Brain microvascular endothelial cell (primary cell): Measurements from ENCODE around the gene TNC.

Experiments
- DNase-seq: peaks from one replicate; pipeline ENCODE4 v3.0.0-alpha.2; 2020
- H3K27ac ChIP-seq: fragments of 250-450 bp; sonication (Bioruptor Pico); 2 replicates; pipeline ENCODE4 v1.5.1; 2020; ENCODE audit warnings: mild to moderate bottlenecking, moderate library complexity
- H3K27me3 ChIP-seq: fragments of 250-450 bp; sonication (Bioruptor Pico); replicated peaks from 2 replicates; pipeline ENCODE4 v1.5.1; 2020; ENCODE audit warnings: mild to moderate bottlenecking
- H3K36me3 ChIP-seq: fragments of 250-450 bp; sonication (Bioruptor Pico); replicated peaks from 2 replicates; pipeline ENCODE4 v1.5.1; 2020; ENCODE audit warnings: mild to moderate bottlenecking
- H3K4me3 ChIP-seq: 2 replicates; pipeline ENCODE4 v1.5.1; 2011; ENCODE audit warnings: low read depth, mild to moderate bottlenecking, control low read depth, low read length, moderate library complexity
- in situ Hi-C: cut with HindIII; loops from 2 replicates; pipeline ENCODE4 v1.10.0; 2017; ENCODE audit warnings: low sequenced_read_pairs, low pct_ligation_motif_present
- TF ChIP-seq, protein P1 (sequence below): IDR thresholded peaks from 2 replicates; pipeline ENCODE4 v1.5.1; 2011; ENCODE audit warnings: low read depth, mild to moderate bottlenecking, moderate library complexity, low read length, control low read depth, inconsistent platforms; ENCODE audit errors: missing control alignments

TNC gene

DNA sequence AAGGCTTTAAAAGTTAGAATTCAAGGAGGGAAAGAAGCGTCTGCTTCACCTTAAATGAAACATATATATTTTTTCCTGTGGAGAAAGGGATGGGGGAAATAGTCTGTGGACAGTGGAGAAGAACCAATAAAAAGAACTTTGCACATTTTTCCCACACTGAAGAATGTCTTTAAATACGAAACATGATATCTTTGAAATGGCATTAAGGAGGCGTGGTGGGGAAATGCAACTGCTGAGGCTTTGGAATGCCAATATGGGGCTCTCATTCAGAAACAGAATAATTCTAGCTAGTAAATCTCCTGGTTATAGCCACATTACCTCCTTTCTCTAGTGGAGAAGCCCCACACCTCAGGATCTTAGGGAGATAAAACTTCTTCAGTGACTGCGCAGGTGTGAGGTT lies 46.8 kb downstream of the TNC start:
- Histone ChIP-seq H3K4me3 (no peak overlapping the region), H3K27ac (no peak overlapping the region), H3K36me3 (no peaks in the 10 kb centered on the region), H3K27me3 (no peaks in the 10 kb centered on the region)
- in situ Hi-C loops = no loop called here
- DNase-seq = no peak
- TF ChIP-seq, protein P1, sequence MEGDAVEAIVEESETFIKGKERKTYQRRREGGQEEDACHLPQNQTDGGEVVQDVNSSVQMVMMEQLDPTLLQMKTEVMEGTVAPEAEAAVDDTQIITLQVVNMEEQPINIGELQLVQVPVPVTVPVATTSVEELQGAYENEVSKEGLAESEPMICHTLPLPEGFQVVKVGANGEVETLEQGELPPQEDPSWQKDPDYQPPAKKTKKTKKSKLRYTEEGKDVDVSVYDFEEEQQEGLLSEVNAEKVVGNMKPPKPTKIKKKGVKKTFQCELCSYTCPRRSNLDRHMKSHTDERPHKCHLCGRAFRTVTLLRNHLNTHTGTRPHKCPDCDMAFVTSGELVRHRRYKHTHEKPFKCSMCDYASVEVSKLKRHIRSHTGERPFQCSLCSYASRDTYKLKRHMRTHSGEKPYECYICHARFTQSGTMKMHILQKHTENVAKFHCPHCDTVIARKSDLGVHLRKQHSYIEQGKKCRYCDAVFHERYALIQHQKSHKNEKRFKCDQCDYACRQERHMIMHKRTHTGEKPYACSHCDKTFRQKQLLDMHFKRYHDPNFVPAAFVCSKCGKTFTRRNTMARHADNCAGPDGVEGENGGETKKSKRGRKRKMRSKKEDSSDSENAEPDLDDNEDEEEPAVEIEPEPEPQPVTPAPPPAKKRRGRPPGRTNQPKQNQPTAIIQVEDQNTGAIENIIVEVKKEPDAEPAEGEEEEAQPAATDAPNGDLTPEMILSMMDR = no peak

- no peak for DNase-seq
- no peaks in the 10 kb centered on the region for H3K27me3 ChIP-seq
- no peak overlapping the region for H3K27ac ChIP-seq
- H3K4me3 ChIP-seq = no peak overlapping the region
- in situ Hi-C loops = no loop called here
- TF ChIP-seq, protein P1 = no peak
- no peaks in the 10 kb centered on the region for H3K36me3 ChIP-seq
These were observed 48.2 kb downstream of the TNC start for GRCh38 chr9:115069771-115070170.

DNA sequence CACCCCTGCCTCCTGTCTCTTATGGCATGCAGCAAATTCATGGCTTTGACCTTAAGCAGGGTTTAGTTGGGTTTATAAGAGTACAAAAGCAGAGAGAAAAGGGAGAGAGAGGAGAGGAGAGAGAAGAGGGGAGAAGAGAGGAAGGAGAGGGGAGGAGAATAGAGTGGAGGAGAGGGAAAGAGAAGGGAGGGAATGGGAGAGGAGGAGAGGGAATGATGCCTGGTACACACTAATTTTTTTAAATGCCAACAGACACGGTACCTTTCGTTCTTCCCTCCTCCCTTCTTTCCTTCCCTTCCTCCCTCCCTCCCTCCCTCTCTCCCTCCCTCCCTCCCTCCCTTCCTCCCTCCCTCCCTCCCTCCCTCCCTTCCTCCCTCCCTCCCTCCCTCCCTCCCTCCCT lies 48.7 kb downstream of the TNC start:
- Histone ChIP-seq H3K27ac (no peak overlapping the region), H3K27me3 (no peaks in the 10 kb centered on the region), H3K4me3 (no peak overlapping the region), H3K36me3 (no peaks in the 10 kb centered on the region)
- TF ChIP-seq, protein P1 = no peak
- DNase-seq = no peak
- in situ Hi-C loops = no loop called here

DNA sequence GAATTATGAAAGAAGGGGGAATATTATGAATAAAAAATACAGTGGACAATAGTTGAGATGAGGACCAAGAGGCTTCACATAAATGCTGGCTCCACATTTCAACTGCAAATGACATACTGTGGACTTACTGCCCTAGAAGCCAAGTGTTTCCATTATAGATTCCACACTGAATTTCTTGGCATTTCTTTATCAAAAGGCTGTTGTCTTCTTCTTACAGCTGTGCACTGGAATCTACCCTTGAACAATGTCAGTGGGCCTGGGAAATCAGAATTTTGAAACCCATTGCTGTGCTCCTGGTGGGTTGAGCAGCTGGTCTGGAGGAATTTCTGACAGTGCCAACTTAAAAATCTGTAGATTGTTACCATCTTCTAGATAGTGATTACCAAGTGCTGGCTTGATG lies 49.9 kb downstream of the TNC start:
- H3K27me3 ChIP-seq = no peaks in the 10 kb centered on the region
- no peak overlapping the region for H3K4me3 ChIP-seq
- in situ Hi-C loops = no loop called here
- DNase-seq = no peak
- no peaks in the 10 kb centered on the region for H3K36me3 ChIP-seq
- TF ChIP-seq, protein P1 = no peak
- H3K27ac ChIP-seq = no peak overlapping the region

DNA sequence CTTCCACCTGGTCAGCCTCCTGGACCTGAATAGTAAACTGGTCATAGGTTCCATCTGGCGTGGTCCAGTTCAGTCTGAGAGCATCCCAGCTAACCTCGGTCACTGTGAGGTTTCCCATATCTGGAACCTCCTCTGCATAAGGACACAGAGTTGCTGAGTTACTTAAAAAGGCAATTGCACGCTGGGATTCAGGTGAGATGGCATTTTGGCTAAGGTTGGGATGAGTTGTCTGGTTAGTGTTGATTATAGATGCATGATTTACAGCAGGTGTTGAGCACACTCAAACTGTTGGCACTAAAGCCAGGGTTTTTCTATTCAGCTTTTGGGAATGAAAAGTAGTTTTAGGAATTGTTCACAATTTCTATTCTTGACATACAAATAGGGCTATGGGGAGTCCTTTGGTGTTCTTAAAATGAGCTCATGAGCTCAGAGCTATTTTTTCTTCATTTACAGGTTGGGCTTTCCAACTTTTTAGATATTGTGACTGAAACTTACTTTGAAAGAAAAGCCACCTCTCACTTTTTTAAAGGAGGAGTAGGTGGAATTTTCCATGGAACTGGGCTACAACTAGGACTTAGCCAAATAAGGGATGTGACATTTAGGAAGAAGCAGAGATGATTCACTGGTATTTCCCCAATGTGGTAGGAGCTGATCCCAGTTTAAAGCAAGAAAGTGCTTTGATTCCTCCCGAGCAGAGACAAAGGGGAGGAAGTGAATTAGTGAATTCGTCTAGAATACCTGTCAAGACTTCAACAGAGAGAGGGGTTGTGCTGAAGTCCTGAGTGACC lies 54.7 kb downstream of the TNC start:
- no peak overlapping the region for H3K27ac ChIP-seq
- H3K27me3 ChIP-seq = no peaks in the 10 kb centered on the region
- TF ChIP-seq, protein P1 = no peak
- in situ Hi-C loops = no loop called here
- no peaks in the 10 kb centered on the region for H3K36me3 ChIP-seq
- DNase-seq = no peak
- H3K4me3 ChIP-seq = no peak overlapping the region
